Measurements from ENCODE around the gene ZNF397.

The ZNF397 gene

DNA sequence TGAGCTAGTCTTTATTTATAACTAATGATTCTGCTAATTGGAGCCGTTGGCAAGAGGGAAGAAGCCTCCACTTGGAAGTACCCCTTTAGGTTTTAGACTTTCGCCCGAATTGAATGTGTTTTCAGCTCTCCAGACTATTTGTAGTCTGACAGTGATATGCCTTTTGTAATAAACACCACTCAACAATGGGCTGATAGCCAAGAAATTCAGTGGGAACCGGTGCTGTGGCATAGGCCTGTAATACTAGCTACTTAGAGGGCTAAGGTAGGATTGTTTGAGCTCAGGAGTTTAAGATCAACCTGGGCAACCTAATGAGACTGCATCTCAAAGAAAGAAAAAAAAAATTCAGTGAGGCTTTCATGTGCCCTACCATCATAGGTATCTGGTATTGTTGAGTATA lies 62.8 kb downstream of the ZNF397 start:
- DNase-seq, result peak; percentile 30

DNA sequence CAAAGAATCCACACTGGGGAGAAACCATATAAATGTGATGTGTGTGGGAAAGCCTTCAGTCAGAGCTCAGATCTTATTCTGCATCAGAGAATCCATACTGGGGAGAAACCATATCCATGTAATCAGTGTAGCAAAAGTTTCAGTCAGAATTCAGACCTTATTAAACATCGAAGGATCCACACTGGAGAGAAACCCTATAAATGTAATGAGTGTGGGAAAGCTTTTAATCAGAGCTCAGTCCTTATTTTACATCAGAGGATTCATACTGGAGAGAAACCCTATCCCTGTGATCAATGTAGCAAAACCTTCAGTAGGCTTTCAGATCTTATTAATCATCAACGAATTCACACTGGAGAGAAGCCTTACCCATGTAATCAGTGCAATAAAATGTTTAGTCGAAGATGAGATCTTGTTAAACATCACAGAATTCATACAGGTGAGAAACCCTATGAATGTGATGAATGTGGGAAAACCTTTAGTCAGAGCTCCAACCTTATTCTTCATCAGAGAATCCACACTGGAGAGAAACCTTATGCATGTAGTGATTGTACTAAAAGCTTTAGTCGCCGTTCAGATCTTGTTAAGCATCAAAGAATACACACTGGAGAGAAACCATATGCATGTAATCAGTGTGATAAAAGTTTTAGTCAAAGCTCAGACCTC lies 65.9 kb downstream of the ZNF397 start:
- no peak for DNase-seq
